A549 (cell line): ENCODE results near the gene RPL37. TPM values are rescaled to one million over a fixed set of nuclear protein-coding genes. Genes with fewer than 3 reads are reported as not detected.
"Not testable (repeated sequence)": the region's sequence is repeated elsewhere in the genome, so short reads cannot be mapped to it uniquely, and the experiment has no call there.

ENCODE experiments used
- ATAC-seq, 2 experiments: fragments of 200-7000 bp in 1 of 2; fragments of >200 bp in 1 of 2; cut with Nextera tagmentation in 1 of 2; cut with Tn5 transposase in 1 of 2; 3 replicates each; pipeline versions ENCODE4 v1.8.0 to v1.9.1; 2018 to 2020; ENCODE audit warnings: mild to moderate bottlenecking in 1 of 2, moderate library complexity in 1 of 2
- CTCF ChIA-PET: fragments of 300-600 bp; sonication (Branson Sonifier 250); formaldehyde crosslinking; extraction: SDS; loops from one replicate; lab custom pipeline; 2021; ENCODE audit warnings: antibody characterized with exemption, inconsistent platforms; lab: Yijun Ruan, JAX
- POLR2A ChIA-PET: fragments of 350-600 bp; formaldehyde crosslinking; extraction: SDS; loops from one replicate; lab custom pipeline; 2021; ENCODE audit warnings: antibody characterized with exemption, inconsistent platforms; lab: Yijun Ruan, JAX
- DNase-seq, 2 experiments: peaks; one replicate each; pipeline versions ENCODE4 v3.0.0 to v3.0.0-alpha.2; 2011 to 2016; ENCODE audit warnings: low read depth in 1 of 2, low spot score in 1 of 2
- FAIRE-seq: peaks from 2 replicates; lab custom pipeline; 2011; peaks lifted over from hg19 to GRCh38; lab: Jason Lieb, UNC
- H3K27ac ChIP-seq, 2 experiments: fragments of >200 bp; sonication (Bioruptor Twin); formaldehyde crosslinking; 3 replicates each; pipeline ENCODE4 v1.5.1; 2016 to 2017
- H3K4me1 ChIP-seq: fragments of >200 bp; sonication (Bioruptor Twin); formaldehyde crosslinking; 3 replicates; pipeline ENCODE4 v1.6.1; 2016
- H3K4me2 ChIP-seq: fragments of >200 bp; sonication (Bioruptor Twin); formaldehyde crosslinking; 3 replicates; pipeline ENCODE4 v1.6.1; 2016
- H3K4me3 ChIP-seq: fragments of >200 bp; sonication (Bioruptor Twin); formaldehyde crosslinking; 3 replicates; pipeline ENCODE4 v1.5.1; 2016
- H3K9me3 ChIP-seq: fragments of >200 bp; sonication (Bioruptor Twin); formaldehyde crosslinking; 3 replicates; pipeline ENCODE4 v1.6.1; 2016
- ATOH8 ChIP-seq: fragments of 250-450 bp; sonication (Bioruptor Pico); IDR thresholded peaks from 2 replicates; pipeline ENCODE4 v1.5.0; 2020; ENCODE audit warnings: low read depth, mild to moderate bottlenecking, moderate library complexity
- CEBPB ChIP-seq, 2 experiments: fragments of >200 bp in 1 of 2; sonication (Bioruptor Twin) in 1 of 2; formaldehyde crosslinking in 1 of 2; IDR thresholded peaks; 2 replicates each; pipeline ENCODE4 v1.6.1; 2012 to 2016
- E2F6 ChIP-seq: IDR thresholded peaks from 2 replicates; pipeline ENCODE4 v1.6.1; 2012; ENCODE audit warnings: low read depth, borderline replicate concordance
- FOSB ChIP-seq: fragments of 250-450 bp; sonication (Bioruptor Pico); IDR thresholded peaks from 2 replicates; pipeline ENCODE4 v1.5.0; 2020; ENCODE audit warnings: mild to moderate bottlenecking, moderate library complexity
- FOSL2 ChIP-seq, 2 experiments: fragments of 450-650 bp in 1 of 2; fragments of >200 bp in 1 of 2; sonication (Bioruptor Twin) in 1 of 2; formaldehyde crosslinking; IDR thresholded peaks; 2 replicates each; pipeline versions ENCODE4 v1.5.0 to v1.6.1; 2016 to 2020; ENCODE audit warnings: mild to moderate bottlenecking in 1 of 2, moderate library complexity in 1 of 2
- FOXS1 ChIP-seq: fragments of 250-450 bp; sonication (Bioruptor Pico); IDR thresholded peaks from 2 replicates; pipeline ENCODE4 v1.5.0; 2020; ENCODE audit warnings: mild to moderate bottlenecking, moderate library complexity
- HMGXB4 ChIP-seq: fragments of 250-450 bp; sonication (Bioruptor Pico); IDR thresholded peaks from 2 replicates; pipeline ENCODE4 v1.5.0; 2021; ENCODE audit warnings: mild to moderate bottlenecking, moderate library complexity, borderline replicate concordance
- HOXA7 ChIP-seq: fragments of 250-450 bp; sonication (Bioruptor Pico); IDR thresholded peaks from 2 replicates; pipeline ENCODE4 v1.5.0; 2020; ENCODE audit warnings: mild to moderate bottlenecking, moderate library complexity
- MYC ChIP-seq: IDR thresholded peaks from 2 replicates; pipeline ENCODE4 v1.6.1; 2012; ENCODE audit warnings: mild to moderate bottlenecking, inconsistent platforms, low read length, improper control_type of control experiment, borderline replicate concordance
- NFE2L2 ChIP-seq: fragments of 150-350 bp; conservative IDR thresholded peaks from 2 replicates; pipeline ENCODE4 v1.6.1; 2014; ENCODE audit warnings: low read length
- NR3C1 ChIP-seq: fragments of >200 bp; sonication (Bioruptor Twin); formaldehyde crosslinking; IDR thresholded peaks from 3 replicates; pipeline ENCODE4 v1.6.1; 2017
- PHF8 ChIP-seq: fragments of 200-600 bp; sonication (generic); IDR thresholded peaks from 2 replicates; pipeline ENCODE4 v1.6.1; 2016; ENCODE audit warnings: low read depth, mild to moderate bottlenecking, antibody characterized with exemption, moderate library complexity, borderline replicate concordance
- POLR2AphosphoS2 ChIP-seq: conservative IDR thresholded peaks from 2 replicates; pipeline ENCODE4 v1.6.1; 2012; ENCODE audit warnings: low read length, improper control_type of control experiment, inconsistent platforms
- RARB ChIP-seq: fragments of 250-450 bp; sonication (Bioruptor Pico); IDR thresholded peaks from 2 replicates; pipeline ENCODE4 v1.8.0; 2021; ENCODE audit warnings: mild to moderate bottlenecking, moderate library complexity
- RNF2 ChIP-seq: fragments of 200-600 bp; sonication (generic); IDR thresholded peaks from 2 replicates; pipeline ENCODE4 v1.6.1; 2016; ENCODE audit warnings: low read depth, mild to moderate bottlenecking, antibody characterized with exemption, moderate library complexity, borderline replicate concordance
- TFCP2L1 ChIP-seq: fragments of 250-450 bp; sonication (Bioruptor Pico); IDR thresholded peaks from 2 replicates; pipeline ENCODE4 v1.5.0; 2021; ENCODE audit warnings: mild to moderate bottlenecking
- TP53 ChIP-seq: fragments of 250-450 bp; sonication (Bioruptor Pico); IDR thresholded peaks from 2 replicates; pipeline ENCODE4 v1.5.0; 2021; ENCODE audit warnings: mild to moderate bottlenecking, moderate library complexity
- USF2 ChIP-seq: fragments of 450-650 bp; IDR thresholded peaks from 2 replicates; pipeline ENCODE4 v1.6.1; 2014; ENCODE audit warnings: antibody characterized with exemption
- ZFP36 ChIP-seq: fragments of 450-650 bp; IDR thresholded peaks from 2 replicates; pipeline ENCODE4 v1.6.1; 2014; ENCODE audit warnings: borderline replicate concordance; ENCODE audit not compliant: partially characterized antibody
- WGBS: methylation state at CpG from one replicate; pipeline ENCODE4 v1.1.6; 2017; ENCODE audit errors: missing lambda C conversion rate; 5-methylcytosine and 5-hydroxymethylcytosine counted together
- polyA plus RNA-seq, 4 experiments: library from polyadenylated mRNA; depleted of rRNA in 3 of 4; stranded (reverse); fragments of >200 nt; fragmentation: RNase III in 1 of 4; extraction: RNeasy Plus Mini Kit Qiagen cat#74134 plus additional on column Dnase treatment in 1 of 4; gene quantifications; 2 replicates in 3 of 4; 3 replicates in 1 of 4; pipeline ENCODE4 v1.2.3, GENCODE V29; 2011 to 2017

The RPL37 gene
- polyA plus RNA-seq, 2 of the 4 experiments (the other 2 are of a cell fraction) = 2,762 to 4,402 TPM

GRCh38 chr5:40826489-40827187 lies 8.4 kb downstream of the RPL37 start:
- H3K9me3 ChIP-seq = no peaks in the 10 kb centered on the region
- H3K4me2 ChIP-seq = no peak overlapping the region
- no peak for DNase-seq
- TF ChIP-seq RARB (0 out of 2 replicates have a peak, but pooled peaks have one; percentile 6), CEBPB (IDR thresholded peaks at IDR 0.05) (no peak), POLR2AphosphoS2 (peak; percentile 41; the same call in 1 of the 2 replicates)
- peaks cover 19% of the 10 kb centered on the region for H3K4me1 ChIP-seq
- no peak overlapping the region for H3K4me3 ChIP-seq
- CTCF ChIA-PET = interaction anchor here (1.0 kb wide), 1 partner anchor 71 kb away, joined by 3 read pairs; the partner anchor contains the start of gene TTC33
- POLR2A ChIA-PET = interaction anchor here (1.0 kb wide), 1 partner anchor 8 kb away, joined by 5 read pairs; the partner anchor contains the start of gene RPL37
- 93% methylated on average over 5 of the region's 5 CpGs for WGBS
- FAIRE-seq = no peak
- H3K27ac ChIP-seq = no peak overlapping the region
- ATAC-seq = no peak

- TF ChIP-seq TP53 (CRISPR knock-in tag) (peak; percentile 87; the same call in 1 of the 2 replicates), RARB (peak; percentile 78), POLR2AphosphoS2 (peak; percentile 95; the same call in 1 of the 2 replicates), TFCP2L1 (CRISPR knock-in tag) (0 out of 2 replicates have a peak, but pooled peaks have one; percentile 82), ATOH8 (CRISPR knock-in tag) (0 out of 2 replicates have a peak, but pooled peaks have one; percentile 51), FOSB (CRISPR knock-in tag) (peak; percentile 87), FOSL2 (CRISPR knock-in tag; IDR thresholded peaks at IDR 0.05) (0 out of 2 replicates have a peak, but pooled peaks have one; percentile 23), HOXA7 (CRISPR knock-in tag) (peak; percentile 80; the same call in 1 of the 2 replicates)
- not testable (repeated sequence) for H3K4me1 ChIP-seq; H3K4me2 ChIP-seq; H3K27ac ChIP-seq; H3K4me3 ChIP-seq; FAIRE-seq; H3K9me3 ChIP-seq; DNase-seq; TF ChIP-seq FOSL2 (IDR thresholded peaks at IDR 0.05)
- POLR2A ChIA-PET = interaction anchor here (1.0 kb wide), 1 partner anchor 10 kb away, joined by 3 read pairs; the partner anchor contains the start of gene RPL37
- CTCF ChIA-PET = interaction anchor here (1.0 kb wide), 1 partner anchor 70 kb away, joined by 3 read pairs; the partner anchor contains the start of gene TTC33
- 96% methylated on average over 11 of the region's 11 CpGs for WGBS
- peak; percentile 28 to 36; a peak in 5 of 6 replicates for ATAC-seq
Observed at GRCh38 chr5:40825461-40826043, 9.5 kb downstream of the RPL37 start.

- FAIRE-seq (no peak), ATAC-seq (peak; percentile 55 to 69), DNase-seq (no peak)
- ChIA-PET POLR2A (interaction anchor here (0.6 to 1.0 kb wide), 4 partner anchors 25 to 1777 kb away, joined by 4 to 11 read pairs (median 8); partner anchors contain the start of gene PRKAA1), CTCF (interaction anchor here (0.8 to 1.0 kb wide), 2 partner anchors 10 to 18 kb away, joined by 3 to 4 read pairs; no protein-coding TSS in a partner anchor)
- H3K27ac ChIP-seq = no peak overlapping the region
- H3K4me3 ChIP-seq = no peak overlapping the region
- H3K4me2 ChIP-seq = no peak overlapping the region
- no peaks in the 10 kb centered on the region for H3K4me1 ChIP-seq
- H3K9me3 ChIP-seq = no peaks in the 10 kb centered on the region
- no peak for TF ChIP-seq FOXS1 (CRISPR knock-in tag)
- no peak for TF ChIP-seq HMGXB4 (CRISPR knock-in tag)
- no peak for TF ChIP-seq ZFP36
- TF ChIP-seq NR3C1 = no peak
- TF ChIP-seq MYC = no peak
- no peak for TF ChIP-seq PHF8
- no peak for TF ChIP-seq NFE2L2
- no peak for TF ChIP-seq RNF2
- no peak for TF ChIP-seq USF2
- TF ChIP-seq ATOH8 (CRISPR knock-in tag) = no peak
- TF ChIP-seq TFCP2L1 (CRISPR knock-in tag) = no peak
- TF ChIP-seq E2F6 = no peak
- 40% methylated on average over 1 of the region's 1 CpG for WGBS
Observed at GRCh38 chr5:40823459-40823858, 11.6 kb downstream of the RPL37 start.
